ENCODE measurements around the gene CDK19.

Gene CDK19

GRCh38 chr6:110622912-110623578 is 192.2 kb downstream of the CDK19 start:
- 100% methylated on average over 1 of the region's 2 CpGs for WGBS, 2 experiments (ENCODE audit: insufficient coverage in 2 of 2)
- H3K36me3 ChIP-seq (ENCODE audit: control insufficient read depth, insufficient read depth, low read length): peaks cover 11% of the 10 kb centered on the region
- no peaks in the 10 kb centered on the region for H3K9me3 ChIP-seq (ENCODE audit: control insufficient read depth, low read length)
- no peak overlapping the region for H3K4me3 ChIP-seq (ENCODE audit: extremely low read depth, insufficient read depth, low read length, poor library complexity, severe bottlenecking)
- peaks cover 14% of the 10 kb centered on the region for H3K4me1 ChIP-seq (ENCODE audit: control insufficient read depth, insufficient read depth, low read length, poor library complexity, severe bottlenecking)
- no peak overlapping the region for H3K27ac ChIP-seq (ENCODE audit: low read depth, low read length, severe bottlenecking)

GRCh38 chr6:110621061-110621460 is 194.2 kb downstream of the CDK19 start:
- peaks cover 14% of the 10 kb centered on the region for H3K4me1 ChIP-seq (ENCODE audit: control insufficient read depth, insufficient read depth, low read length, poor library complexity, severe bottlenecking)
- H3K27ac ChIP-seq (ENCODE audit: low read depth, low read length, severe bottlenecking): no peak overlapping the region
- 92 to 93% methylated on average over 3 to 6 of the region's 9 CpGs for WGBS, 2 experiments (ENCODE audit: insufficient coverage in 2 of 2)
- H3K36me3 ChIP-seq (ENCODE audit: control insufficient read depth, insufficient read depth, low read length): peaks cover 25% of the 10 kb centered on the region
- no peaks in the 10 kb centered on the region for H3K9me3 ChIP-seq (ENCODE audit: control insufficient read depth, low read length)
- no peak overlapping the region for H3K4me3 ChIP-seq (ENCODE audit: extremely low read depth, insufficient read depth, low read length, poor library complexity, severe bottlenecking)

- 71 to 100% methylated on average over 1 of the region's 1 CpG for WGBS, 2 experiments (ENCODE audit: insufficient coverage in 2 of 2)
- H3K36me3 ChIP-seq (ENCODE audit: control insufficient read depth, insufficient read depth, low read length): peaks cover 31% of the 10 kb centered on the region
Observed at GRCh38 chr6:110620065-110620464, 195.2 kb downstream of the CDK19 start.

GRCh38 chr6:110619275-110619908 is 195.9 kb downstream of the CDK19 start:
- 100% methylated on average over 1 of the region's 2 CpGs for WGBS, 2 experiments (ENCODE audit: insufficient coverage in 2 of 2)
- Histone ChIP-seq H3K4me1 (ENCODE audit: control insufficient read depth, insufficient read depth, low read length, poor library complexity, severe bottlenecking) (peaks cover 19% of the 10 kb centered on the region), H3K36me3 (ENCODE audit: control insufficient read depth, insufficient read depth, low read length) (peaks cover 28% of the 10 kb centered on the region), H3K4me3 (ENCODE audit: extremely low read depth, insufficient read depth, low read length, poor library complexity, severe bottlenecking) (no peak overlapping the region), H3K9me3 (ENCODE audit: control insufficient read depth, low read length) (no peaks in the 10 kb centered on the region), H3K27ac (ENCODE audit: low read depth, low read length, severe bottlenecking) (no peak overlapping the region)

More at GRCh38 chr6:110620065-110620464, 195.2 kb downstream of the CDK19 start:
- Histone ChIP-seq H3K9me3 (ENCODE audit: control insufficient read depth, low read length) (no peaks in the 10 kb centered on the region), H3K4me1 (ENCODE audit: control insufficient read depth, insufficient read depth, low read length, poor library complexity, severe bottlenecking) (peaks cover 14% of the 10 kb centered on the region), H3K4me3 (ENCODE audit: extremely low read depth, insufficient read depth, low read length, poor library complexity, severe bottlenecking) (no peak overlapping the region), H3K27ac (ENCODE audit: low read depth, low read length, severe bottlenecking) (no peak overlapping the region)

GRCh38 chr6:110618591-110619267 is 196.5 kb downstream of the CDK19 start:
- Histone ChIP-seq H3K36me3 (ENCODE audit: control insufficient read depth, insufficient read depth, low read length) (peaks cover 33% of the 10 kb centered on the region), H3K27ac (ENCODE audit: low read depth, low read length, severe bottlenecking) (no peak overlapping the region), H3K4me1 (ENCODE audit: control insufficient read depth, insufficient read depth, low read length, poor library complexity, severe bottlenecking) (peaks cover 25% of the 10 kb centered on the region), H3K4me3 (ENCODE audit: extremely low read depth, insufficient read depth, low read length, poor library complexity, severe bottlenecking) (no peak overlapping the region), H3K9me3 (ENCODE audit: control insufficient read depth, low read length) (no peaks in the 10 kb centered on the region)
- 91 to 100% methylated on average over 1 of the region's 3 CpGs for WGBS, 2 experiments (ENCODE audit: insufficient coverage in 2 of 2)

- 100% methylated on average over 1 of the region's 1 CpG for WGBS, 2 experiments (ENCODE audit: insufficient coverage in 2 of 2)
- no peak overlapping the region for H3K27ac ChIP-seq (ENCODE audit: low read depth, low read length, severe bottlenecking)
- no peak overlapping the region for H3K4me3 ChIP-seq (ENCODE audit: extremely low read depth, insufficient read depth, low read length, poor library complexity, severe bottlenecking)
- peaks cover 43% of the 10 kb centered on the region for H3K36me3 ChIP-seq (ENCODE audit: control insufficient read depth, insufficient read depth, low read length)
- peaks cover 25% of the 10 kb centered on the region for H3K4me1 ChIP-seq (ENCODE audit: control insufficient read depth, insufficient read depth, low read length, poor library complexity, severe bottlenecking)
- no peaks in the 10 kb centered on the region for H3K9me3 ChIP-seq (ENCODE audit: control insufficient read depth, low read length)
Observed at GRCh38 chr6:110617057-110617456, 198.2 kb downstream of the CDK19 start.

- Histone ChIP-seq H3K27ac (ENCODE audit: low read depth, low read length, severe bottlenecking) (no peak overlapping the region), H3K4me3 (ENCODE audit: extremely low read depth, insufficient read depth, low read length, poor library complexity, severe bottlenecking) (no peak overlapping the region), H3K36me3 (ENCODE audit: control insufficient read depth, insufficient read depth, low read length) (peaks cover 47% of the 10 kb centered on the region), H3K4me1 (ENCODE audit: control insufficient read depth, insufficient read depth, low read length, poor library complexity, severe bottlenecking) (peaks cover 24% of the 10 kb centered on the region), H3K9me3 (ENCODE audit: control insufficient read depth, low read length) (no peaks in the 10 kb centered on the region)
- WGBS, 2 experiments (ENCODE audit: insufficient coverage in 2 of 2): 89 to 93% methylated on average over 1 of the region's 1 CpG
Observed at GRCh38 chr6:110615722-110616121, 199.5 kb downstream of the CDK19 start.

- Histone ChIP-seq H3K36me3 (ENCODE audit: control insufficient read depth, insufficient read depth, low read length) (peaks cover 47% of the 10 kb centered on the region), H3K4me3 (ENCODE audit: extremely low read depth, insufficient read depth, low read length, poor library complexity, severe bottlenecking) (no peak overlapping the region), H3K4me1 (ENCODE audit: control insufficient read depth, insufficient read depth, low read length, poor library complexity, severe bottlenecking) (peaks cover 13% of the 10 kb centered on the region), H3K9me3 (ENCODE audit: control insufficient read depth, low read length) (no peaks in the 10 kb centered on the region), H3K27ac (ENCODE audit: low read depth, low read length, severe bottlenecking) (no peak overlapping the region)
- 82 to 87% methylated on average over 3 of the region's 5 CpGs for WGBS, 2 experiments (ENCODE audit: insufficient coverage in 2 of 2)
Observed at GRCh38 chr6:110614586-110614985, 200.7 kb downstream of the CDK19 start.

- Histone ChIP-seq H3K36me3 (ENCODE audit: control insufficient read depth, insufficient read depth, low read length) (peaks cover 47% of the 10 kb centered on the region), H3K9me3 (ENCODE audit: control insufficient read depth, low read length) (no peaks in the 10 kb centered on the region), H3K4me1 (ENCODE audit: control insufficient read depth, insufficient read depth, low read length, poor library complexity, severe bottlenecking) (peaks cover 12% of the 10 kb centered on the region), H3K27ac (ENCODE audit: low read depth, low read length, severe bottlenecking) (no peak overlapping the region), H3K4me3 (ENCODE audit: extremely low read depth, insufficient read depth, low read length, poor library complexity, severe bottlenecking) (no peak overlapping the region)
- WGBS, 2 experiments (ENCODE audit: insufficient coverage in 2 of 2): 83 to 100% methylated on average over 1 of the region's 1 CpG
Observed at GRCh38 chr6:110614106-110614505, 201.2 kb downstream of the CDK19 start.

GRCh38 chr6:110613356-110613755 is 201.9 kb downstream of the CDK19 start:
- no peaks in the 10 kb centered on the region for H3K9me3 ChIP-seq (ENCODE audit: control insufficient read depth, low read length)
- H3K4me1 ChIP-seq (ENCODE audit: control insufficient read depth, insufficient read depth, low read length, poor library complexity, severe bottlenecking): peaks cover 12% of the 10 kb centered on the region
- H3K4me3 ChIP-seq (ENCODE audit: extremely low read depth, insufficient read depth, low read length, poor library complexity, severe bottlenecking): no peak overlapping the region
- WGBS, 2 experiments (ENCODE audit: insufficient coverage in 2 of 2): 83 to 94% methylated on average over 5 to 6 of the region's 6 CpGs
- peaks cover 47% of the 10 kb centered on the region for H3K36me3 ChIP-seq (ENCODE audit: control insufficient read depth, insufficient read depth, low read length)
- no peak overlapping the region for H3K27ac ChIP-seq (ENCODE audit: low read depth, low read length, severe bottlenecking)

- WGBS, 2 experiments (ENCODE audit: insufficient coverage in 2 of 2): no CpG with 5 or more reads among the region's 1 CpG
- H3K4me3 ChIP-seq (ENCODE audit: extremely low read depth, insufficient read depth, low read length, poor library complexity, severe bottlenecking): no peak overlapping the region
Observed at GRCh38 chr6:110612298-110612697, 203.0 kb downstream of the CDK19 start.

More at GRCh38 chr6:110612298-110612697, 203.0 kb downstream of the CDK19 start:
- Histone ChIP-seq H3K4me1 (ENCODE audit: control insufficient read depth, insufficient read depth, low read length, poor library complexity, severe bottlenecking) (peaks cover 12% of the 10 kb centered on the region), H3K27ac (ENCODE audit: low read depth, low read length, severe bottlenecking) (no peak overlapping the region), H3K9me3 (ENCODE audit: control insufficient read depth, low read length) (no peaks in the 10 kb centered on the region), H3K36me3 (ENCODE audit: control insufficient read depth, insufficient read depth, low read length) (peaks cover 45% of the 10 kb centered on the region)

Measured in mesodermal cell (in vitro differentiated cells).